ENCODE data around the gene MLLT1.

MLLT1 gene

DNA sequence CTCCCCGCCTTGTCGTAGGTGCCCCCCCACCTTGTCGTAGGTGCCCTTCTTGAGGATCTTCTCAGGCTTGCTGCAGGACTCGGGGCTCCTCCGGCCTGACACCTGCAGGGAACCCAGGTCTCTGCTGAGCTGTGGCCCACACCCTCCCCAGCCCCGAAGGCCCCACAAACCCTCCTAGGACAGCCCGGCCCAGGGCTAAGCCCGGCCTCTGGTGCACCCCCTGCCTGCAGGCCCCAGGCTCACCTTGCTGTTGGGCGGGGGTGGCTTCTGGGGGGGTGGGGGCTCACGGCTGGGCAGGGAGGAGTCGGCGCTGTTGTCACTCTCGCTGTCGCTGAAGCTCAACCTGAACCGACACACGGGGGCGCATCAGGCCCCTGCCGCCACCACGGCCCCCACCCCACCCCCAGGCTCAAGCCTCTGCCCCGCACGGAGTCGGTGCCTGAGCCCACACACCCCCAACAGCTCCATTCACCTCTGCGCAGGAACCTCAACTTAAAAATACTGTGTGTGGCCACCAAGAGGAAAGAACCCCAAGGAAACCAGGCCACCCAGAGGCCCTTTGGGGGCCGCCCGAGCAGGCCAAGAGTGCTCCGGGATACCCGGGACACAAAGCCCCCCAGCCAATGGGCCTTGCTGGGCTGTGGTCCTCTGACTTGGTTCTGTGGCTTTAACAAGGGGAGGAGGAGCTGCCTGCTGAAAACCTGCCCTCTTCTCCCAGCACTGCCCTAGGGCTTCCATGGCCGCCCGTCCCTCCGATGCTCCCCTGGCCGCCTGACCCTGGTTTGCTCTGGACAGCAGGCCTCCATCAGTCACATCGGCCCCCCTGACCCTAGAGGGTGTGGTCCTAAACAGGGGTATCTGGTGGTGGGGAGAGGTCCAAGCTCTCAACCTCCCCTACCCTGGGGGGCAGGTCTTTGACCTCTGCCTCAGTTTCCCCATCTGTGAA is 65.8 kb downstream of the MLLT1 start:
- Histone ChIP-seq H3K9me3 (ENCODE audit: insufficient read depth, low read length) (no peaks in the 10 kb centered on the region), H2AFZ (ENCODE audit: low read depth, low read length) (no peak overlapping the region), H3K79me2 (ENCODE audit: low read length) (no peaks in the 10 kb centered on the region), H3K4me2 (ENCODE audit: low read length) (no peak overlapping the region), H3K27me3 (ENCODE audit: low read depth, low read length) (no peaks in the 10 kb centered on the region), H4K20me1 (ENCODE audit: insufficient read depth, low read length) (no peaks in the 10 kb centered on the region), H3K4me1 (ENCODE audit: low read length) (no peaks in the 10 kb centered on the region), H3K9ac (ENCODE audit: low read length) (no peak overlapping the region), H3K27ac (ENCODE audit: low read length) (no peak overlapping the region), H3K36me3 (replicated peaks; ENCODE audit: low read depth, low read length) (peaks cover 4% of the 10 kb centered on the region), H3K4me3 (ENCODE audit: low read length) (no peak overlapping the region)
- TF ChIP-seq, protein P1, sequence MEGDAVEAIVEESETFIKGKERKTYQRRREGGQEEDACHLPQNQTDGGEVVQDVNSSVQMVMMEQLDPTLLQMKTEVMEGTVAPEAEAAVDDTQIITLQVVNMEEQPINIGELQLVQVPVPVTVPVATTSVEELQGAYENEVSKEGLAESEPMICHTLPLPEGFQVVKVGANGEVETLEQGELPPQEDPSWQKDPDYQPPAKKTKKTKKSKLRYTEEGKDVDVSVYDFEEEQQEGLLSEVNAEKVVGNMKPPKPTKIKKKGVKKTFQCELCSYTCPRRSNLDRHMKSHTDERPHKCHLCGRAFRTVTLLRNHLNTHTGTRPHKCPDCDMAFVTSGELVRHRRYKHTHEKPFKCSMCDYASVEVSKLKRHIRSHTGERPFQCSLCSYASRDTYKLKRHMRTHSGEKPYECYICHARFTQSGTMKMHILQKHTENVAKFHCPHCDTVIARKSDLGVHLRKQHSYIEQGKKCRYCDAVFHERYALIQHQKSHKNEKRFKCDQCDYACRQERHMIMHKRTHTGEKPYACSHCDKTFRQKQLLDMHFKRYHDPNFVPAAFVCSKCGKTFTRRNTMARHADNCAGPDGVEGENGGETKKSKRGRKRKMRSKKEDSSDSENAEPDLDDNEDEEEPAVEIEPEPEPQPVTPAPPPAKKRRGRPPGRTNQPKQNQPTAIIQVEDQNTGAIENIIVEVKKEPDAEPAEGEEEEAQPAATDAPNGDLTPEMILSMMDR (IDR thresholded peaks at IDR 0.05; ENCODE audit: low read depth, low read length), result no peak
- no peak for TF ChIP-seq EZH2phosphoT487 (IDR thresholded peaks at IDR 0.05; ENCODE audit: low read depth)

GRCh38 chr19:6213266-6213595 is 66.5 kb downstream of the MLLT1 start:
- Histone ChIP-seq H4K20me1 (ENCODE audit: insufficient read depth, low read length) (no peaks in the 10 kb centered on the region), H3K4me3 (ENCODE audit: low read length) (no peak overlapping the region), H3K4me1 (ENCODE audit: low read length) (no peaks in the 10 kb centered on the region)

DNA sequence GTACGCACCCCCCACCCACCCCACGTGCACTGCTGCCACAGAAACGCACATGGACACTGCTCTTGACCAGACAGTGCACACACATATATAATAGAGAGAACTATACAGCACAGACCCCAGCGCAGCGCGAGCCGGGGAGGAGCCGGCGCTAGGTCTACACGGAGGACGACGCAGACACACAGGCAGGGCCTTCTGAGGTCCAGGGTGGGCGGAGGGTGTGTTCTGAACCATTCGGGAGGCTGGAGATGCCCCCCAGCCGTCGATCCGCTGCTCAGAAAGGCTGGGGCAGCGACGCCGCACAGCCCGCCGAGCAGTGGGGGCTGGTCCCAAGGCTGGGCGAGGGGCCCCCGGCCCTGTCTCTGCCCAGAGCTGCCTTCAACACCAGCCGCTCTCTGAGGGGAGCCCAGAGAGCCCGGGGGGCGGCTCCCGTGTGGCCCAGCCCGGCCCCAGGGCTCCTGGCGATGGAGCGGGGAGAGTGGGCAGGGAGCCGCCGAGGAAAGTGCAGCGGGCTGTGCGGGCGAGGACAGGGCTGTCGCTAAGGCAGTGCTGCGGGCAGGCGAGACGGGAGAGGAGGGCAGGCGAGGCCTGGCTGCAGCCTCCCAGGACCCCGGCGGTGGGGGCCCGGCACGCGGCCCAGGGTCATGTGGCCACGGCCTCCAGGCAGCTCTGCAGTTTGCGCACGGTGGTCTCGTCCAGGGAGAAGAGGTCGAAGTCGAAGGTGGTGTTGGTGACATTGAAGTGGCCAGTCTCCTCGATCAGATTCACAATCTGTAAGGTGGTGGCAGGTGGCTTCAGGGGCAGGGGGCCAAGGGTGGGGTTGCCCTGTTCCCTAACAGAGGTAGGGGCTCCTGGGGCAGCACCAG is 67.1 kb downstream of the MLLT1 start:
- no peak overlapping the region for H3K9ac ChIP-seq (ENCODE audit: low read length)
- H3K4me3 ChIP-seq (ENCODE audit: low read length), result no peak overlapping the region
- H2AFZ ChIP-seq (ENCODE audit: low read depth, low read length), result no peak overlapping the region
- no peaks in the 10 kb centered on the region for H4K20me1 ChIP-seq (ENCODE audit: insufficient read depth, low read length)
- TF ChIP-seq EZH2phosphoT487 (IDR thresholded peaks at IDR 0.05; ENCODE audit: low read depth), result no peak
- TF ChIP-seq, protein P1 (IDR thresholded peaks at IDR 0.05; ENCODE audit: low read depth, low read length), result no peak
- H3K4me1 ChIP-seq (ENCODE audit: low read length), result no peaks in the 10 kb centered on the region
- peaks cover 4% of the 10 kb centered on the region for H3K36me3 ChIP-seq (replicated peaks; ENCODE audit: low read depth, low read length)
- H3K4me2 ChIP-seq (ENCODE audit: low read length), result no peak overlapping the region
- H3K79me2 ChIP-seq (ENCODE audit: low read length), result no peaks in the 10 kb centered on the region
- H3K9me3 ChIP-seq (ENCODE audit: insufficient read depth, low read length), result no peaks in the 10 kb centered on the region
- no peaks in the 10 kb centered on the region for H3K27me3 ChIP-seq (ENCODE audit: low read depth, low read length)
- no peak overlapping the region for H3K27ac ChIP-seq (ENCODE audit: low read length)

More at GRCh38 chr19:6213266-6213595, 66.5 kb downstream of the MLLT1 start:
- Histone ChIP-seq H3K9me3 (ENCODE audit: insufficient read depth, low read length) (no peaks in the 10 kb centered on the region), H3K27me3 (ENCODE audit: low read depth, low read length) (no peaks in the 10 kb centered on the region), H3K9ac (ENCODE audit: low read length) (no peak overlapping the region), H3K27ac (ENCODE audit: low read length) (no peak overlapping the region), H3K36me3 (replicated peaks; ENCODE audit: low read depth, low read length) (peaks cover 4% of the 10 kb centered on the region), H3K4me2 (ENCODE audit: low read length) (no peak overlapping the region), H3K79me2 (ENCODE audit: low read length) (no peaks in the 10 kb centered on the region), H2AFZ (ENCODE audit: low read depth, low read length) (no peak overlapping the region)
- TF ChIP-seq, protein P1 (IDR thresholded peaks at IDR 0.05; ENCODE audit: low read depth, low read length), result no peak
- TF ChIP-seq EZH2phosphoT487 (IDR thresholded peaks at IDR 0.05; ENCODE audit: low read depth), result no peak
